GM13976 (cell line): ENCODE measurements around the gene RASGRF1.

Experiments
- DNase-seq: peaks from one replicate; pipeline ENCODE4 v3.0.0; 2012; ENCODE audit warnings: low spot score
- in situ Hi-C: fragments of 300-500 bp; cut with MboI; formaldehyde crosslinking; loops from one replicate; pipeline ENCODE4 v1.12.0; 2022; ENCODE audit warnings: low sequenced_read_pairs, mixed read lengths, inconsistent platforms; ENCODE audit not compliant: unreplicated experiment
- TF ChIP-seq, protein P1 (sequence below): IDR thresholded peaks from 2 replicates; pipeline ENCODE4 v1.5.1; 2012; ENCODE audit warnings: borderline replicate concordance, mild to moderate bottlenecking; ENCODE audit not compliant: insufficient read depth; ENCODE audit errors: extremely low read depth, missing control alignments, control extremely low read depth

Gene RASGRF1

GRCh38 chr15:79078763-79079410 is 11.7 kb downstream of the RASGRF1 start:
- DNase-seq: no peak
- TF ChIP-seq, protein P1, sequence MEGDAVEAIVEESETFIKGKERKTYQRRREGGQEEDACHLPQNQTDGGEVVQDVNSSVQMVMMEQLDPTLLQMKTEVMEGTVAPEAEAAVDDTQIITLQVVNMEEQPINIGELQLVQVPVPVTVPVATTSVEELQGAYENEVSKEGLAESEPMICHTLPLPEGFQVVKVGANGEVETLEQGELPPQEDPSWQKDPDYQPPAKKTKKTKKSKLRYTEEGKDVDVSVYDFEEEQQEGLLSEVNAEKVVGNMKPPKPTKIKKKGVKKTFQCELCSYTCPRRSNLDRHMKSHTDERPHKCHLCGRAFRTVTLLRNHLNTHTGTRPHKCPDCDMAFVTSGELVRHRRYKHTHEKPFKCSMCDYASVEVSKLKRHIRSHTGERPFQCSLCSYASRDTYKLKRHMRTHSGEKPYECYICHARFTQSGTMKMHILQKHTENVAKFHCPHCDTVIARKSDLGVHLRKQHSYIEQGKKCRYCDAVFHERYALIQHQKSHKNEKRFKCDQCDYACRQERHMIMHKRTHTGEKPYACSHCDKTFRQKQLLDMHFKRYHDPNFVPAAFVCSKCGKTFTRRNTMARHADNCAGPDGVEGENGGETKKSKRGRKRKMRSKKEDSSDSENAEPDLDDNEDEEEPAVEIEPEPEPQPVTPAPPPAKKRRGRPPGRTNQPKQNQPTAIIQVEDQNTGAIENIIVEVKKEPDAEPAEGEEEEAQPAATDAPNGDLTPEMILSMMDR: no peak
- in situ Hi-C loops: no loop called here

DNA sequence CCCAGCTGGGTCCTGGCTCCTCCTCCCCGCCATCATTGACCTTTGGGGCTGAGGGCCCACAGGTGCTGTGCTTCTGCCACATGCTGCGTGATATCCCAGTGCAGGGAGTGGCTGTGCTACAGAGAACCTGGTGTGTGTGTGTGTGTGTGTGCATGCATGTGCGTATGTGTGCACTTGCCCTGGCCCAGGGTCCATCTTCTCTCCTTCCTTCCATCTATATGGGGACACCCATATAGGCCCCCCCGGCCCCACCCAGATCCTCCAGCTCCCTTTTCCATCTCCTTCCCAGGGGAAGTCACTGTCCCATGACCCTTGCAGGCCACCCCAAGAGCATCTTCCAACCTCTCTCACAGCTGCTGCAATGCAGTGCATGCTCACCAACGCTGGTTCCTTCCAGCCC is 12.6 kb downstream of the RASGRF1 start:
- TF ChIP-seq, protein P1: no peak
- no peak for DNase-seq
- in situ Hi-C loops: no loop called here

DNA sequence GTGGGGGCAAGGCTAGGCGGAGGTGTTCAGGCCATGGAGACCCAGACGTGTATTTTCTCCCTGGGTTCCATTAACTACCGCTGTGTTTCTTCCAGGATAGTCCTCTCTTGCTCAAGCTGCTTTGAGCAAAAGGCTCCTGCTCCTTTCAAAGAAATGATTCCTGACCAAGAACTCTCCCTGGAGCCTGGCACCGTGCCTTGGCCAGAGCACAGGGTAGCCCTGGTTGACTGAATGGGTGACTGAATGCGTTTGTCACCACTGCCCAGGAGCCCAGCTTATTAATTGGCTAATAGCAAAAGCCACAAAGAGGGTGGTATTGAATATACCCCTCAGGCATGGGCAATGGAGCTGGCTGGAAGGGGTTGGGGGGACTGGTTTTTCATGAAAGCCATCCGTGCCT is 13.9 kb downstream of the RASGRF1 start:
- DNase-seq: no peak
- TF ChIP-seq, protein P1: no peak
- in situ Hi-C loops: no loop called here

DNA sequence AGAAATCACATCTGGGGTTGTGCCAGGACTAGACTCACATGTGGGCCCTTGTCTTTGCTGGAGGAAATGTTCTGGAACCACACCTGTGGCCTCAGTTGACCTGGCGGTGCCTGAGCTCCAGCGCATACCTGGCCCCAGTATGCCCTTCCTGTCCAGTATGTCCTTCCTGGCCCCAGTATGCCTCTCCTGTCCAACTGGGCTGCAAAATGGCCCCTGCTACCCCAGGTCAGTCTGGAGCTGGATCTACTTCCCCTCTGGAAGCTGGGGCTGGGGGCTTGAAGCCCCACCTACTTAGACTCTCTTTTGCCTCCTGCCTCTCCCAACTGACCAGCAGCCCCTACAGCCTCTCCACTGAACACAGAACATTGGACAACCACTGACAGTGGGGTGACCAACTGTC is 15.3 kb downstream of the RASGRF1 start:
- TF ChIP-seq, protein P1: no peak
- in situ Hi-C loops: no loop called here
- DNase-seq: no peak

DNA sequence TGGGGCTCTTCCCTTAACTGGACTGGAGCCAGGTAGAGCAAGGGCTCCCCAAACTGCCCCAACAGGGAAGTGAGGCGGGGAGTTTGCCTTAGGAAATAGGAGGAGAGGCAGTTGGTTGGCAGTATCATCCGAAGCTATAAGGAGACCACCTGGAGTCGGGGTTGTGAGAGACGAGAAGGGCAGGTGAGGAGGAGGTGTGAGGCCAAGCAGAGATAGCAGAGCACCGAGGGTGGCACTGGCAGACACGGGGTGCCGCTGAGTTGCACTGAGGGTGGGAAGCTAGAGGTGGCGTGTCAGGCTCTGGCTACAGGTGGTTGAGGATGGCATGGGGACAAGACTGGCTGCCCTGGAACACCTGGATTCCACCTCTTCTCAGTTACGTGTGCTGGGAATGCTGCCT is 17.2 kb downstream of the RASGRF1 start:
- in situ Hi-C loops: no loop called here
- TF ChIP-seq, protein P1: no peak
- no peak for DNase-seq

GRCh38 chr15:79071901-79072300 is 18.7 kb downstream of the RASGRF1 start:
- no peak for DNase-seq
- in situ Hi-C loops: no loop called here
- TF ChIP-seq, protein P1: no peak
